Dendritic cell treated with granulocyte-macrophage colony-stimulating factor and Interleukin-4, amounts not matched to agents 40 ng/mL and 50 ng/mL, for 4 days (primary cell): ENCODE data around the gene SIGLEC1.

Source experiments
- H3K27ac Mint-ChIP-seq: one replicate; pipeline ENCODE4 v1.8.0; 2022; ENCODE audit warnings: mild to moderate bottlenecking, mixed read lengths
- H3K27me3 Mint-ChIP-seq: one replicate; pipeline ENCODE4 v1.8.0; 2022; ENCODE audit warnings: mild to moderate bottlenecking, mixed read lengths
- H3K36me3 Mint-ChIP-seq: one replicate; pipeline ENCODE4 v1.8.0; 2022; ENCODE audit warnings: low read depth, mixed read lengths
- H3K4me1 Mint-ChIP-seq: one replicate; pipeline ENCODE4 v1.8.0; 2022; ENCODE audit warnings: low read depth, mixed read lengths
- H3K4me3 Mint-ChIP-seq: one replicate; pipeline ENCODE4 v1.8.0; 2022; ENCODE audit warnings: mild to moderate bottlenecking, moderate library complexity, mixed read lengths
- H3K9me3 Mint-ChIP-seq: one replicate; pipeline ENCODE4 v1.8.0; 2022; ENCODE audit warnings: mixed read lengths
- intact Hi-C: fragments of 100-400 bp; cut with micrococcal nuclease; formaldehyde crosslinking; loops from one replicate; pipeline ENCODE4 v1.15.0; 2022

Gene SIGLEC1

GRCh38 chr20:3712279-3712873 is at the start of gene SIGLEC1:
SIGLEC1 (minus strand) TSS chr20:3712600; CDS start chr20:3707128, 5,472 bp downstream.
- Mint-ChIP-seq H3K27ac (peak within 1 kb of the TSS; percentile 80), H3K4me3 (peak within 1 kb of the TSS; percentile 92), H3K9me3 (no peaks in the 10 kb centered on the region), H3K36me3 (peaks cover 47% of the 10 kb centered on the region), H3K4me1 (peaks cover 90% of the 10 kb centered on the region), H3K27me3 (no peaks in the 10 kb centered on the region)
- intact Hi-C loops, result loop anchor here (2.0 to 5.0 kb wide), 2 partner anchors 40 to 150 kb away; no protein-coding TSS in a partner anchor

GRCh38 chr20:3760655-3761348 is 48.4 kb upstream of the SIGLEC1 start:
- intact Hi-C loops, result no loop called here
- peaks cover 71% of the 10 kb centered on the region for H3K36me3 Mint-ChIP-seq

GRCh38 chr20:3759884-3760283 is 47.5 kb upstream of the SIGLEC1 start:
- Mint-ChIP-seq H3K4me1 (peaks cover 66% of the 10 kb centered on the region), H3K9me3 (no peaks in the 10 kb centered on the region), H3K27ac (no peak overlapping the region), H3K36me3 (peaks cover 80% of the 10 kb centered on the region), H3K4me3 (no peak overlapping the region), H3K27me3 (no peaks in the 10 kb centered on the region)
- intact Hi-C loops, result no loop called here

More at GRCh38 chr20:3760655-3761348, 48.4 kb upstream of the SIGLEC1 start:
- no peaks in the 10 kb centered on the region for H3K27me3 Mint-ChIP-seq
- no peaks in the 10 kb centered on the region for H3K9me3 Mint-ChIP-seq
- no peak overlapping the region for H3K27ac Mint-ChIP-seq
- no peak overlapping the region for H3K4me3 Mint-ChIP-seq
- peaks cover 69% of the 10 kb centered on the region for H3K4me1 Mint-ChIP-seq

- Mint-ChIP-seq H3K36me3 (peaks cover 85% of the 10 kb centered on the region), H3K27me3 (no peaks in the 10 kb centered on the region), H3K4me1 (peaks cover 66% of the 10 kb centered on the region), H3K27ac (no peak overlapping the region), H3K4me3 (no peak overlapping the region), H3K9me3 (no peaks in the 10 kb centered on the region)
- intact Hi-C loops, result no loop called here
Measured at GRCh38 chr20:3759316-3759823, 47.0 kb upstream of the SIGLEC1 start.

GRCh38 chr20:3758566-3758965 is 46.2 kb upstream of the SIGLEC1 start:
- H3K4me1 Mint-ChIP-seq, result peaks cover 65% of the 10 kb centered on the region
- no peak overlapping the region for H3K4me3 Mint-ChIP-seq
- peak overlapping the region; percentile 9 for H3K27ac Mint-ChIP-seq
- no peaks in the 10 kb centered on the region for H3K9me3 Mint-ChIP-seq
- intact Hi-C loops, result no loop called here
- peaks cover 93% of the 10 kb centered on the region for H3K36me3 Mint-ChIP-seq
- H3K27me3 Mint-ChIP-seq, result no peaks in the 10 kb centered on the region

GRCh38 chr20:3757268-3757667 is 44.9 kb upstream of the SIGLEC1 start:
- H3K27me3 Mint-ChIP-seq, result no peaks in the 10 kb centered on the region
- peaks cover 72% of the 10 kb centered on the region for H3K4me1 Mint-ChIP-seq
- no peaks in the 10 kb centered on the region for H3K9me3 Mint-ChIP-seq
- peaks cover 95% of the 10 kb centered on the region for H3K36me3 Mint-ChIP-seq
- intact Hi-C loops, result no loop called here
- H3K4me3 Mint-ChIP-seq, result no peak overlapping the region
- no peak overlapping the region for H3K27ac Mint-ChIP-seq

GRCh38 chr20:3755814-3756480 is 43.5 kb upstream of the SIGLEC1 start:
- Mint-ChIP-seq H3K4me1 (peaks cover 68% of the 10 kb centered on the region), H3K36me3 (peaks cover 95% of the 10 kb centered on the region), H3K27ac (no peak overlapping the region), H3K9me3 (no peaks in the 10 kb centered on the region), H3K27me3 (no peaks in the 10 kb centered on the region), H3K4me3 (no peak overlapping the region)
- intact Hi-C loops, result no loop called here

GRCh38 chr20:3755269-3755668 is 42.9 kb upstream of the SIGLEC1 start:
- Mint-ChIP-seq H3K4me1 (peaks cover 61% of the 10 kb centered on the region), H3K36me3 (peaks cover 94% of the 10 kb centered on the region), H3K4me3 (no peak overlapping the region), H3K27me3 (no peaks in the 10 kb centered on the region), H3K9me3 (no peaks in the 10 kb centered on the region), H3K27ac (no peak overlapping the region)
- intact Hi-C loops, result no loop called here

GRCh38 chr20:3754276-3754630 is 41.9 kb upstream of the SIGLEC1 start:
- intact Hi-C loops, result no loop called here
- no peaks in the 10 kb centered on the region for H3K9me3 Mint-ChIP-seq
- H3K27me3 Mint-ChIP-seq, result peaks cover 3% of the 10 kb centered on the region
- peaks cover 84% of the 10 kb centered on the region for H3K36me3 Mint-ChIP-seq
- H3K27ac Mint-ChIP-seq, result no peak overlapping the region
- H3K4me3 Mint-ChIP-seq, result no peak overlapping the region
- peaks cover 51% of the 10 kb centered on the region for H3K4me1 Mint-ChIP-seq

- H3K9me3 Mint-ChIP-seq, result no peaks in the 10 kb centered on the region
- intact Hi-C loops, result loop anchor here (1.0 to 2.0 kb wide), 3 partner anchors 15 to 41 kb away; partner anchors contain the start of genes SIGLEC1 and SPEF1
- no peak overlapping the region for H3K4me3 Mint-ChIP-seq
- H3K27me3 Mint-ChIP-seq, result peaks cover 8% of the 10 kb centered on the region
- peaks cover 78% of the 10 kb centered on the region for H3K36me3 Mint-ChIP-seq
- H3K27ac Mint-ChIP-seq, result no peak overlapping the region
- H3K4me1 Mint-ChIP-seq, result peaks cover 46% of the 10 kb centered on the region
Measured at GRCh38 chr20:3753501-3754275, 41.3 kb upstream of the SIGLEC1 start.

GRCh38 chr20:3753098-3753497 is 40.7 kb upstream of the SIGLEC1 start:
- H3K9me3 Mint-ChIP-seq, result no peaks in the 10 kb centered on the region
- H3K27me3 Mint-ChIP-seq, result peaks cover 13% of the 10 kb centered on the region
- H3K4me3 Mint-ChIP-seq, result no peak overlapping the region
- H3K27ac Mint-ChIP-seq, result no peak overlapping the region
- peaks cover 72% of the 10 kb centered on the region for H3K36me3 Mint-ChIP-seq
- peaks cover 40% of the 10 kb centered on the region for H3K4me1 Mint-ChIP-seq
- intact Hi-C loops, result loop anchor here (1.0 to 2.0 kb wide), 3 partner anchors 15 to 40 kb away; partner anchors contain the start of genes SIGLEC1 and SPEF1

- peaks cover 33% of the 10 kb centered on the region for H3K4me1 Mint-ChIP-seq
- peak overlapping the region; percentile 31 for H3K27ac Mint-ChIP-seq
- H3K4me3 Mint-ChIP-seq, result peak overlapping the region; percentile 68
- H3K36me3 Mint-ChIP-seq, result peaks cover 65% of the 10 kb centered on the region
- H3K27me3 Mint-ChIP-seq, result peaks cover 21% of the 10 kb centered on the region
- H3K9me3 Mint-ChIP-seq, result no peaks in the 10 kb centered on the region
- intact Hi-C loops, result loop anchor here (2.0 kb wide), 1 partner anchor 40 kb away; the partner anchor contains the start of gene SIGLEC1
Measured at GRCh38 chr20:3752386-3752759, 40.0 kb upstream of the SIGLEC1 start.

GRCh38 chr20:3751675-3752385 is 39.4 kb upstream of the SIGLEC1 start:
- Mint-ChIP-seq H3K36me3 (peaks cover 59% of the 10 kb centered on the region), H3K4me3 (peak overlapping the region; percentile 68), H3K27ac (peak overlapping the region; percentile 31), H3K27me3 (peaks cover 25% of the 10 kb centered on the region), H3K9me3 (no peaks in the 10 kb centered on the region), H3K4me1 (peaks cover 33% of the 10 kb centered on the region)
- intact Hi-C loops, result loop anchor here (2.0 kb wide), 1 partner anchor 39 kb away; the partner anchor contains the start of gene SIGLEC1
